Spleen (tissue), 11 donors: ENCODE data around the gene FAM136A. TPM values are rescaled to one million over a fixed set of nuclear protein-coding genes. Genes with fewer than 3 reads are reported as not detected.

Source experiments
- DNase-seq: peaks from one replicate; pipeline ENCODE4 v3.0.0-alpha.2; 2020
- H3K27ac ChIP-seq, 8 donors: fragments of 200-600 bp; sonication (generic) in 7 of 8; 1 replicate in 4 of 8; 2 replicates in 4 of 8; pipeline versions ENCODE4 v1.5.0 to v1.8.0; 2016 to 2021; ENCODE audit warnings: inconsistent platforms in 4 of 8, mild to moderate bottlenecking in 4 of 8, moderate library complexity in 1 of 8
- H3K27me3 ChIP-seq, 7 donors: fragments of 200-600 bp; sonication (generic) in 6 of 7; replicated peaks in 1 of 7; 1 replicate in 4 of 7; 2 replicates in 3 of 7; pipeline versions ENCODE4 v1.5.0 to v1.8.0; 2016 to 2021; ENCODE audit warnings: inconsistent platforms in 3 of 7, mild to moderate bottlenecking in 1 of 7
- H3K36me3 ChIP-seq, 6 donors: fragments of 200-600 bp; sonication (generic) in 5 of 6; 1 replicate in 4 of 6; 2 replicates in 2 of 6; pipeline versions ENCODE4 v1.5.0 to v1.8.0; 2016 to 2021; ENCODE audit warnings: inconsistent platforms in 2 of 6
- H3K4me1 ChIP-seq, 6 donors: fragments of 200-600 bp; sonication (generic) in 5 of 6; 1 replicate in 3 of 6; 2 replicates in 3 of 6; pipeline versions ENCODE4 v1.5.0 to v1.8.0; 2016 to 2021; ENCODE audit warnings: inconsistent platforms in 3 of 6
- H3K4me3 ChIP-seq, 8 donors: fragments of 200-600 bp; sonication (generic) in 7 of 8; 1 replicate in 4 of 8; 2 replicates in 4 of 8; pipeline versions ENCODE4 v1.5.0 to v1.8.0; 2016 to 2021; ENCODE audit warnings: inconsistent platforms in 4 of 8, mild to moderate bottlenecking in 4 of 8, moderate library complexity in 2 of 8
- H3K9me3 ChIP-seq, 8 donors: fragments of 200-600 bp; sonication (generic) in 7 of 8; 1 replicate in 4 of 8; 2 replicates in 4 of 8; pipeline versions ENCODE4 v1.5.0 to v1.8.0; 2016 to 2021; ENCODE audit warnings: inconsistent platforms in 4 of 8
- CTCF ChIP-seq, 11 experiments: fragments of 200-600 bp in 7 of 11; fragments of 450-650 bp in 4 of 11; sonication (generic) in 4 of 11; IDR thresholded peaks in 8 of 11; conservative IDR thresholded peaks in 3 of 11; 1 replicate in 7 of 11; 2 replicates in 4 of 11; pipeline versions ENCODE4 v1.4.0 to v1.8.0; 2016 to 2021; ENCODE audit warnings: antibody characterized with exemption in 11 of 11, inconsistent platforms in 4 of 11, mild to moderate bottlenecking in 1 of 11
- POLR2A ChIP-seq, 3 donors: fragments of 450-650 bp; IDR thresholded peaks; one replicate each; pipeline ENCODE4 v1.5.1; 2017; ENCODE audit warnings: antibody characterized with exemption in 3 of 3, mild to moderate bottlenecking in 1 of 3
- POLR2AphosphoS5 ChIP-seq, 3 donors: sonication (generic); formaldehyde crosslinking; IDR thresholded peaks; one replicate each; pipeline ENCODE4 v1.5.1; 2017; ENCODE audit warnings: antibody characterized with exemption in 3 of 3
- WGBS, 5 donors: extraction: QIAGEN DNeasy Blood & Tissue Kit in 3 of 5; methylation state at CpG; one replicate each; pipeline versions ENCODE4 v1.1.5 to v1.1.7; 2013 to 2018; 5-methylcytosine and 5-hydroxymethylcytosine counted together
- intact Hi-C: fragments of 100-400 bp; cut with DNase I; formaldehyde crosslinking; loops from one replicate; pipeline ENCODE4 v1.15.0; 2023; ENCODE audit warnings: low total_unique reads
- polyA plus RNA-seq, 3 donors: library from polyadenylated mRNA; stranded (reverse); fragments of 200-250 nt; gene quantifications; one replicate each; pipeline ENCODE4 v1.2.1, GENCODE V29; 2013
- total RNA-seq, 7 donors: library from RNA; depleted of rRNA in 3 of 7; stranded (reverse); fragments of >200 nt in 3 of 7; fragmentation: NEBNext Ultra II Directional in 4 of 7; extraction: Animal tissue kit (Norgen Biotek cat#: 25700) in 4 of 7; gene quantifications; one replicate each; pipeline versions ENCODE4 v1.1.0 to v1.2.1, GENCODE V29; 2016 to 2021
- donor health status: healthy with polysubstance abuse.
- donor health status: DM: no; HTN: no; CAD: no; lungs with moderate emphysema.
- donor health status: DM: no; HTN: no; CAD: no.
- donor health status: Bipolar disorder and iron deficiency.
- donor health status: healthy.
- donor health status: DM: no; HTN: no; CAD: no.
- donor health status: DM: yes; HTN: yes; CAD: no.

Gene FAM136A
- total and polyA plus RNA-seq, 10 donors, result 21.0 to 39.4 (median 27.4) TPM

DNA sequence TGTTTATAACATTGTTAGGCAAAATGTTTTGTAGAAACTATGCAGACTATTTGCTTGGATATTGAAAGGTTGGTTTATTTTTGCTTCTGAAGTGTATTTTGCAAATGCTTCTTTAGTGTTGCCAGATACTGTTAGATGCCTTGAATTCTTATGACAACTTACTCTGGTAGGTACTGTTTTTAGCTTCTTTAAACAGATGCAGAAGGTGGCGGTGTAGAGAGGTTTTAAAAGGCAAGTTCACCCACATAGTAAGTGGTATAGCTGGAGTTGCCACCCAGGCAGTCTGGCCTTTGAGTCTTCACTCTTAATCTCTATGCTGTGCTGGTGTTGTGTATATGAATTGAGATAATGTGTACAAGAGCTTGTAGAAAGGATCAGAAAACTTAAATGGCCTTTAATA lies 40.4 kb downstream of the FAM136A start:
- H3K36me3 ChIP-seq, result peaks cover 0 to 71% (median 22%) of the 10 kb centered on the region in 6 donors
- H3K27ac ChIP-seq, result no peak overlapping the region
- no peaks in the 10 kb centered on the region for H3K9me3 ChIP-seq
- H3K27me3 ChIP-seq, result no peaks in the 10 kb centered on the region
- DNase-seq, result no peak
- H3K4me3 ChIP-seq, result no peak overlapping the region
- H3K4me1 ChIP-seq, result peaks cover 3 to 57% (median 25%) of the 10 kb centered on the region in 6 donors
- intact Hi-C loops, result no loop called here
- 68 to 94% (median 84%) methylated on average over 1 of the region's 1 CpG for WGBS, 5 donors
- TF ChIP-seq POLR2AphosphoS5 (IDR thresholded peaks at IDR 0.05) (no peak), CTCF (IDR thresholded peaks at IDR 0.05 in 8 of 11, conservative IDR thresholded peaks at IDR 0.05 in 3 of 11) (no peak), POLR2A (IDR thresholded peaks at IDR 0.05) (no peak)

DNA sequence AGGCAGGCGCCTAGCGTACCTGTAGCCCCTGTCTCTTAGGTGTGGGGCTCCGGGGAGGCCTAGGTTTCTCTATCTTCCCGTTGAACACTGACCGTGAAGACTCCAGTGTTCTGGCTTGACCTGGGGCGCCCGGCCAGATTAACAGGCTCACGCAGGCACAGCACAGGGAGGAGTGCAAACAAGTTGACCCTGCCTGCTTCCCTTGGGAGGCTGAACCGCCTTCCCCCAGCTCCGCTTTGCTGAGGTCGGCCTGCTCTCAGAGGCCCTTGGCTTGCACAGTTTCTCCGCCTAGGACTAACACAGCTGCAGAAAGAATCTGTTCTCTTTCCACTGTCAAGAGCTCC lies 43.4 kb downstream of the FAM136A start:
- peak overlapping the region; percentile 70 to 92 (median 88) for H3K27ac ChIP-seq
- DNase-seq, result peak; percentile 84
- peaks cover 0 to 41% (median 11%) of the 10 kb centered on the region in 6 donors for H3K36me3 ChIP-seq
- TF ChIP-seq CTCF (IDR thresholded peaks at IDR 0.05 in 8 of 11, conservative IDR thresholded peaks at IDR 0.05 in 3 of 11) (no peak), POLR2AphosphoS5 (IDR thresholded peaks at IDR 0.05) (no peak), POLR2A (IDR thresholded peaks at IDR 0.05) (no peak)
- intact Hi-C loops, result no loop called here
- no peaks in the 10 kb centered on the region for H3K9me3 ChIP-seq
- 13 to 19% (median 16%) methylated on average over 12 of the region's 12 CpGs for WGBS, 5 donors
- H3K27me3 ChIP-seq, result no peaks in the 10 kb centered on the region
- peak overlapping the region; percentile 83 to 98 (median 96) for H3K4me3 ChIP-seq
- peaks cover 3 to 58% (median 25%) of the 10 kb centered on the region in 6 donors for H3K4me1 ChIP-seq

DNA sequence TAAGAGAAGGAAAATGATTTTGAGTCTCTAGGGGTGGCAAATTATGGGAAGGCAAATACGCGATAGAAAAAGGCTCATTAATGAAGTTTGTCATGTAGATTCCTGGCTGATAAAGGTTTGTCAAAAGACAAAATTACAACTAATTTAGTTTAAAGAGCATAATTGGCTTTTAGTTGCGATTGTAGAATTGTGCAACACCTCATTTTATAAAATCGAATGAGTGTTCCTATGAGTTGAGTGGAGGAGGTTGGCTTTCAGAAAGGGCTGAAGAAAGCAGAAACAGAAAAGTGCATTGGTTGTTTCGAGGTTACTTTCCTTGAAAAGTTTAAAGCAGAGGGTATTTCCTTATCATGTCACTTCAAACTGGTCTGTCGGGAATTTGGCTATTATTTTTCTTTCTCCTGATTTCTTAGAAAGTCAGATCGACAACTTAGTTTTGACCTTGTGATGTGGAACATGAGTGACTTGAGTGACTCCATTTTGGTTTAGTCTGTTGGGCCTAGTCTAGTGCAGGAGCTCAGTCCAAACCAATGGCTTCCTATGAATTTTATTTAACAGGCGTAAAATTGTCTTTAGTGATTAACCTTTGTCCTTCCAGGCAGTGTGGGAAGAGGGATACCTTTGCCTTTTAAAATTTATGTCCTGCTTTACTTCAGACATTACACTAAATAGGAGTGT lies 46.1 kb downstream of the FAM136A start:
- WGBS, 5 donors, result 92 to 97% (median 95%) methylated on average over 8 of the region's 8 CpGs
- intact Hi-C loops, result no loop called here

GRCh38 chr2:70250434-70250833 lies 51.4 kb downstream of the FAM136A start:
- no peak overlapping the region for H3K4me3 ChIP-seq
- H3K27ac ChIP-seq, result no peak overlapping the region
- TF ChIP-seq POLR2A (IDR thresholded peaks at IDR 0.05) (no peak), POLR2AphosphoS5 (IDR thresholded peaks at IDR 0.05) (no peak), CTCF (IDR thresholded peaks at IDR 0.05 in 8 of 11, conservative IDR thresholded peaks at IDR 0.05 in 3 of 11) (no peak)
- intact Hi-C loops, result no loop called here
- H3K4me1 ChIP-seq, result peaks cover 13 to 30% (median 25%) of the 10 kb centered on the region in 6 donors
- H3K27me3 ChIP-seq, result no peaks in the 10 kb centered on the region
- 86 to 93% (median 90%) methylated on average over 16 of the region's 16 CpGs for WGBS, 5 donors
- no peaks in the 10 kb centered on the region for H3K9me3 ChIP-seq
- H3K36me3 ChIP-seq, result no peaks in the 10 kb centered on the region
- no peak for DNase-seq

More for the DNA sequence above, 46.1 kb downstream of the FAM136A start:
- Histone ChIP-seq H3K9me3 (no peaks in the 10 kb centered on the region), H3K27me3 (no peaks in the 10 kb centered on the region), H3K4me1 (peaks cover 3 to 37% (median 22%) of the 10 kb centered on the region in 6 donors), H3K4me3 (no peak overlapping the region), H3K36me3 (peaks cover 0 to 15% (median 4%) of the 10 kb centered on the region in 6 donors), H3K27ac (no peak overlapping the region)
- TF ChIP-seq POLR2AphosphoS5 (IDR thresholded peaks at IDR 0.05) (no peak), POLR2A (IDR thresholded peaks at IDR 0.05) (no peak)
- no peak for DNase-seq
